NT2/D1 (cell line): ENCODE results near the gene UBL5.

ENCODE experiments used
- DNase-seq: peaks from one replicate; pipeline ENCODE4 v3.0.0-alpha.2; 2011; ENCODE audit warnings: low read depth, low spot score
- H3K27me3 ChIP-seq: 2 replicates; pipeline ENCODE4 v1.6.0; 2011; ENCODE audit warnings: mild to moderate bottlenecking; ENCODE audit not compliant: insufficient read length, insufficient read depth
- H3K36me3 ChIP-seq: 2 replicates; pipeline ENCODE4 v1.6.1; 2011; ENCODE audit warnings: mild to moderate bottlenecking, low read length, mixed read lengths; ENCODE audit not compliant: insufficient read depth, insufficient read length
- H3K4me1 ChIP-seq: 2 replicates; pipeline ENCODE4 v1.5.1; 2011; ENCODE audit not compliant: insufficient read depth, insufficient read length
- H3K4me3 ChIP-seq: 2 replicates; pipeline ENCODE4 v1.5.1; 2011; ENCODE audit warnings: low read depth; ENCODE audit not compliant: insufficient read length
- H3K9ac ChIP-seq: 2 replicates; pipeline ENCODE4 v1.6.0; 2011; ENCODE audit warnings: low read depth; ENCODE audit not compliant: insufficient read length
- H3K9me3 ChIP-seq: 2 replicates; pipeline ENCODE4 v1.5.1; 2011; ENCODE audit warnings: mild to moderate bottlenecking, low read length; ENCODE audit not compliant: insufficient read depth
- SUZ12 ChIP-seq: IDR thresholded peaks from 2 replicates; pipeline ENCODE4 v1.6.1; 2011; ENCODE audit not compliant: insufficient read length, insufficient read depth; ENCODE audit errors: extremely low read depth
- YY1 ChIP-seq: IDR thresholded peaks from 2 replicates; pipeline ENCODE4 v1.6.1; 2011; ENCODE audit not compliant: insufficient read length, insufficient read depth
- ZNF274 ChIP-seq: IDR thresholded peaks from 2 replicates; pipeline ENCODE4 v1.6.1; 2011; ENCODE audit warnings: mild to moderate bottlenecking, low read depth, low read length

Gene UBL5

GRCh38 chr19:9878511-9879196, 50.9 kb downstream of the UBL5 start:
- peaks cover 3% of the 10 kb centered on the region for H3K4me1 ChIP-seq
- no peak overlapping the region for H3K9ac ChIP-seq
- DNase-seq = no peak
- no peaks in the 10 kb centered on the region for H3K27me3 ChIP-seq
- no peaks in the 10 kb centered on the region for H3K36me3 ChIP-seq
- no peaks in the 10 kb centered on the region for H3K9me3 ChIP-seq
- TF ChIP-seq SUZ12 (no peak), YY1 (no peak), ZNF274 (no peak)
- no peak overlapping the region for H3K4me3 ChIP-seq
